Body of pancreas (tissue), 4 donors: ENCODE measurements around the gene HMOX2. TPM values are rescaled to one million over a fixed set of nuclear protein-coding genes. Genes with fewer than 3 reads are reported as not detected.

Source experiments
- ATAC-seq: fragments of 150-250 bp; one replicate; pipeline ENCODE4 v1.9.1; 2016
- DNase-seq, 4 donors: peaks; one replicate each; pipeline ENCODE4 v3.0.0-alpha.2; 2019
- H3K27ac ChIP-seq, 4 donors: fragments of 200-600 bp; sonication (generic); 1 replicate in 3 of 4; 2 replicates in 1 of 4; pipeline versions ENCODE4 v1.5.1 to v1.6.1; 2016 to 2019; ENCODE audit warnings: mild to moderate bottlenecking in 1 of 4, mixed read lengths in 1 of 4, moderate library complexity in 1 of 4
- H3K27me3 ChIP-seq, 2 donors: fragments of 200-600 bp; sonication (generic); one replicate each; pipeline ENCODE4 v1.6.0; 2016; ENCODE audit warnings: mild to moderate bottlenecking in 1 of 2
- H3K36me3 ChIP-seq, 2 donors: fragments of 200-600 bp; sonication (generic); replicated peaks in 1 of 2; 2 replicates each; pipeline ENCODE4 v1.5.1; 2016; ENCODE audit warnings: low read depth in 2 of 2; ENCODE audit not compliant: insufficient read depth in 1 of 2
- H3K4me1 ChIP-seq: fragments of 200-600 bp; sonication (generic); one replicate; pipeline ENCODE4 v1.6.0; 2016
- H3K4me3 ChIP-seq, 2 donors: fragments of 200-600 bp; sonication (generic); 1 replicate in 1 of 2; 2 replicates in 1 of 2; pipeline ENCODE4 v1.5.1; 2016 to 2019
- H3K9me3 ChIP-seq, 3 donors: fragments of 200-600 bp; sonication (generic); 1 replicate in 2 of 3; 2 replicates in 1 of 3; pipeline ENCODE4 v1.5.1; 2016
- CTCF ChIP-seq, 7 experiments: fragments of 450-650 bp in 4 of 7; fragments of 200-600 bp in 3 of 7; sonication (generic) in 3 of 7; IDR thresholded peaks; one replicate each; pipeline ENCODE4 v1.5.1; 2016 to 2019; ENCODE audit warnings: antibody characterized with exemption in 7 of 7
- POLR2A ChIP-seq, 3 donors: fragments of 450-650 bp; IDR thresholded peaks; one replicate each; pipeline ENCODE4 v1.6.1; 2016; ENCODE audit warnings: antibody characterized with exemption in 3 of 3, mild to moderate bottlenecking in 2 of 3
- WGBS, 2 donors: methylation state at CpG; one replicate each; pipeline ENCODE4 v1.1.5; 2017; 5-methylcytosine and 5-hydroxymethylcytosine counted together
- intact Hi-C: fragments of 100-400 bp; cut with DNase I; formaldehyde crosslinking; loops from one replicate; pipeline ENCODE4 v1.15.1; 2023
- total RNA-seq, 2 donors: library from RNA; depleted of rRNA; stranded (reverse); fragments of >200 nt; gene quantifications; one replicate each; pipeline ENCODE4 v1.1.0, GENCODE V29; 2016

HMOX2 gene
- total RNA-seq, 2 donors from 2014 or later, result 18.4 to 115 TPM

- Histone ChIP-seq H3K9me3 (no peaks in the 10 kb centered on the region), H3K4me3 (no peak overlapping the region), H3K27me3 (no peaks in the 10 kb centered on the region), H3K4me1 (peaks cover 48% of the 10 kb centered on the region), H3K27ac (no peak overlapping the region), H3K36me3 (peaks cover 0 to 2% of the 10 kb centered on the region in 2 donors)
- WGBS, 2 donors, result 84 to 85% methylated on average over 5 to 6 of the region's 6 CpGs
- DNase-seq (no peak), ATAC-seq (peak; percentile 34)
- TF ChIP-seq CTCF (IDR thresholded peaks at IDR 0.05) (no peak), POLR2A (IDR thresholded peaks at IDR 0.05) (no peak)
- intact Hi-C loops, result loop anchor here (10.0 kb wide), 1 partner anchor 60 kb away; no protein-coding TSS in a partner anchor
Measured at GRCh38 chr16:4494746-4495490, 18.7 kb downstream of the HMOX2 start.

DNA sequence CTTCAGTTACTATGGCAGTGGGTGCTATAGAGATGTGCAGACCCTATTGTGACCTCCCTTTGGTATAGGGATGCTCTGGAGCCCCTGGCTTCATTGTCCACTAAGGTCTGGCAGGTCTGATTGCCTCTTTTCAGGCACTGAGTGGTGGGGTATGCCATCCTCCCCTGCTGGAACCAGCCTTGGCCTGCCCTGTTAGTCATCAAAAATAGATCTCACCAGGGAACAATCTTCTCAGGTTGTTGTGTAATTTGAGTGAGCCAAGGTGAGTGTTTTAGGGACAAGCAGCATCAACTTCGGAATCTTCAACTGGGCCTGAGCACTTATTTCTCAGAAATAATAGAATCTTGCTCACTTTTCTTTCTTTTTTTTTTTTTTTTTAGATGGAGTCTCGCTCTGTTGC is 19.6 kb downstream of the HMOX2 start:
- ATAC-seq (no peak), DNase-seq (no peak)
- WGBS, 2 donors, result 97 to 100% methylated on average over 2 of the region's 2 CpGs

GRCh38 chr16:4496305-4496704 is 20.1 kb downstream of the HMOX2 start:
- ATAC-seq, result no peak
- H3K4me1 ChIP-seq, result peaks cover 61% of the 10 kb centered on the region
- H3K27ac ChIP-seq, result peak overlapping the region in 1 of 4 donors; percentile 6
- TF ChIP-seq CTCF (IDR thresholded peaks at IDR 0.05), result no peak
- no peak for TF ChIP-seq POLR2A (IDR thresholded peaks at IDR 0.05)
- peaks cover 0 to 2% of the 10 kb centered on the region in 2 donors for H3K36me3 ChIP-seq
- H3K4me3 ChIP-seq, result no peak overlapping the region
- H3K27me3 ChIP-seq, result no peaks in the 10 kb centered on the region
- intact Hi-C loops, result loop anchor here (10.0 kb wide), 1 partner anchor 62 kb away; no protein-coding TSS in a partner anchor
- no peak for DNase-seq
- WGBS, 2 donors, result 90 to 93% methylated on average over 4 of the region's 4 CpGs
- H3K9me3 ChIP-seq, result no peaks in the 10 kb centered on the region

More for the DNA sequence above, 19.6 kb downstream of the HMOX2 start:
- Histone ChIP-seq H3K36me3 (peaks cover 0 to 2% of the 10 kb centered on the region in 2 donors), H3K27me3 (no peaks in the 10 kb centered on the region), H3K27ac (no peak overlapping the region), H3K4me3 (no peak overlapping the region), H3K4me1 (peaks cover 56% of the 10 kb centered on the region), H3K9me3 (no peaks in the 10 kb centered on the region)
- intact Hi-C loops, result loop anchor here (10.0 kb wide), 1 partner anchor 61 kb away; no protein-coding TSS in a partner anchor
- no peak for TF ChIP-seq CTCF (IDR thresholded peaks at IDR 0.05)
- TF ChIP-seq POLR2A (IDR thresholded peaks at IDR 0.05), result no peak

DNA sequence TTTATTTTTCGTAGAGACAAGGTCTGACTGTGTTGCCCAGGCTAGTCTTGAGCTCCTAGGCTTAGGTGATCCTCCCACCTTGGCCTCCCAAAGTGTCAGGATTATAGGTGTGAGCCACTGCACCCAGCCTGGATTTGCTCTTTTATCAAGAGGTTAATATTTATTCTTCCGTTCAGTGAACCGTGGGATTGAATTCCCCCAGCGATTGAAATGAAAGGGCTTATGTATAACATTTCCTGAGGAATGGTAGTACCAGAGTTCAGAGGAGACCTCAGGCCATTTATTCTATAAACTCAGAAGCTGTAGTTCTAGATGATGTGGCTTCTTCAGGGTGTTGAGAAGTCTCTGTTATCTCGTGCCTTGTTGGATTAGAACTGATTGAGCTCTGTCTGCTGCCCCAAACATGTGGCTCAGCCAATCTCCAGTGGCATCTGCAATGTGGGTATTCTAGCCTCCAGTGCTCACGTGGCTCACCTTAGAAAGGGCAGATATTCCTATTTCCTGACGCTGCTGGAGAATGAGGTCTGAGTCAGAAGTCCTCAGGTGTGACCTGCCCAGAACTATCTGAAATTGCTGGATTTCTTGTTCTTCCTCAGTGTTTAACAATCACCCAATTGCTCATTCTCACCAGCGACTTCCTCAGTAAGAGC is 22.5 kb downstream of the HMOX2 start:
- DNase-seq, result no peak
- 35 to 45% methylated on average over 8 of the region's 8 CpGs for WGBS, 2 donors
- TF ChIP-seq POLR2A (IDR thresholded peaks at IDR 0.05) (no peak), CTCF (IDR thresholded peaks at IDR 0.05) (no peak)
- Histone ChIP-seq H3K36me3 (peaks cover 0 to 2% of the 10 kb centered on the region in 2 donors), H3K9me3 (no peaks in the 10 kb centered on the region), H3K27ac (peak overlapping the region in 3 of 4 donors; percentile 14 to 50 (median 27)), H3K4me3 (no peak overlapping the region), H3K27me3 (no peaks in the 10 kb centered on the region), H3K4me1 (peaks cover 72% of the 10 kb centered on the region)
- intact Hi-C loops, result loop anchor here (10.0 kb wide), 1 partner anchor 64 kb away; no protein-coding TSS in a partner anchor
- no peak for ATAC-seq
